Activated T-helper 2 cell treated with anti-CD3 and anti-CD28 coated beads, Interferon-gamma antibody, Interleukin-2, Interleukin-4, amounts not matched to agents 10 μg/mL and 5 μg/mL and 100 μg/mL, durations not matched to agents 14 hours and 24 hours and 36 hours (primary cell): ENCODE data around the gene TAF6L. TPM values are rescaled to one million over a fixed set of nuclear protein-coding genes. Genes with fewer than 3 reads are reported as not detected.
"Not testable (repeated sequence)": the region's sequence is repeated elsewhere in the genome, so short reads cannot be mapped to it uniquely, and the experiment has no call there.

ENCODE experiments used
- DNase-seq: peaks from one replicate; pipeline ENCODE4 v3.0.0; 2021; ENCODE audit warnings: low spot score
- H3K27ac Mint-ChIP-seq: one replicate; pipeline ENCODE4 v1.8.0; 2021; ENCODE audit warnings: mixed read lengths
- H3K27me3 Mint-ChIP-seq: one replicate; pipeline ENCODE4 v1.8.0; 2021; ENCODE audit warnings: low read depth, mixed read lengths
- H3K36me3 Mint-ChIP-seq: one replicate; pipeline ENCODE4 v1.8.0; 2021; ENCODE audit warnings: low read depth, mixed read lengths
- H3K4me1 Mint-ChIP-seq: one replicate; pipeline ENCODE4 v1.8.0; 2021; ENCODE audit warnings: low read depth, mixed read lengths
- H3K4me3 Mint-ChIP-seq: one replicate; pipeline ENCODE4 v1.8.0; 2021; ENCODE audit warnings: low read depth, mild to moderate bottlenecking, moderate library complexity, mixed read lengths
- H3K9me3 Mint-ChIP-seq: one replicate; pipeline ENCODE4 v1.8.0; 2021; ENCODE audit warnings: mixed read lengths
- intact Hi-C: fragments of 100-400 bp; cut with micrococcal nuclease; formaldehyde crosslinking; loops from one replicate; pipeline ENCODE4 v1.15.1; 2023
- total RNA-seq: library from RNA; stranded (reverse); gene quantifications from 2 replicates; pipeline ENCODE4 v1.2.3, GENCODE V29; 2022

TAF6L gene, protein sequence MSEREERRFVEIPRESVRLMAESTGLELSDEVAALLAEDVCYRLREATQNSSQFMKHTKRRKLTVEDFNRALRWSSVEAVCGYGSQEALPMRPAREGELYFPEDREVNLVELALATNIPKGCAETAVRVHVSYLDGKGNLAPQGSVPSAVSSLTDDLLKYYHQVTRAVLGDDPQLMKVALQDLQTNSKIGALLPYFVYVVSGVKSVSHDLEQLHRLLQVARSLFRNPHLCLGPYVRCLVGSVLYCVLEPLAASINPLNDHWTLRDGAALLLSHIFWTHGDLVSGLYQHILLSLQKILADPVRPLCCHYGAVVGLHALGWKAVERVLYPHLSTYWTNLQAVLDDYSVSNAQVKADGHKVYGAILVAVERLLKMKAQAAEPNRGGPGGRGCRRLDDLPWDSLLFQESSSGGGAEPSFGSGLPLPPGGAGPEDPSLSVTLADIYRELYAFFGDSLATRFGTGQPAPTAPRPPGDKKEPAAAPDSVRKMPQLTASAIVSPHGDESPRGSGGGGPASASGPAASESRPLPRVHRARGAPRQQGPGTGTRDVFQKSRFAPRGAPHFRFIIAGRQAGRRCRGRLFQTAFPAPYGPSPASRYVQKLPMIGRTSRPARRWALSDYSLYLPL
- 17.6 and 21.0 TPM in 2 replicates for total RNA-seq

DNA sequence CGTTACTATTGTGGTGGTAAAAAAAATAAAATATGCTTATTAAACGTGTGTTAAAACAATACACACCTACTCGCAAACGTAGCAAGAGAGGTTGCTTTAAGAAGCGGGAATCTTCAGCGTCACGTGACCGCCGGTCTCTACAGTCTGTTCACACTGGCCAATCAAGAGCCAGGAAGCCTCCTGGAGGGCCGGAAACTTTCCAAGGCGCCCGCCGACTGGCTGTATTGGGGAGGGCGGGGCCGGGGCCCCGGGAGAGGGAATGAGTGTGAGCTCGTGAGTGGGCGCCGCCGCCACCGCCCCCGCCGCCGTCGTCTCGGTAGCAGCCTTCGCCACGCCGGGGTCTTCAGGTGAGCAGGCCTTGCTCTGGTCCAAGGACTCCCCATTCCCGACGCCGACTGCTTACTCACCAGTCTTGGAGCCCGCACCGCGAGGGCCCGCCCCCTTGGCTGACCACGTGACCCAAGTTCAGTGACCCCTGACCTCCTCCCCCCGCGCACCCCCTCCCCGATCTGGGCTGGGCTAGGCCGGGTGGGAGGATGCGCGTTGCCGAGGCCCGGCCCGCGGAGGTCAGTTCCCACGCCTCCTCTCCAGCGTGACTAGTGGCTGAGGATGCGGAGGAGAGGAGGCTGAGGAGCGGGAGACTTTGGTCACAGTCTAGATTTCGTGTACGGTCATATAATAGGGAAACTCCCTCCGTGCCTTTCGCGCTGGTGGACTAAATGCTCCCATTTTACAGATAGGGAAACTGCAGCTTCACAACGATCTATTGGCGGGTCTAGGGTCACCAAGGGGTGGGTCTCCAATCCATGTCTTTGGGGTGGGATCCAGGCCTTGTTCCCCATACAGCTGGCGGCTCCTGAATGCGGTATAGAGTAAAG, at the start of gene TAF6L:
Gene TAF6L (plus strand): TSS at position 253 of the 878 bp plus-strand sequence. CDS start 4,388 bp downstream, outside the sequence.
- H3K27me3 Mint-ChIP-seq = no peaks in the 10 kb centered on the region
- no peaks in the 10 kb centered on the region for H3K9me3 Mint-ChIP-seq
- intact Hi-C loops = loop anchor here (1.0 to 5.0 kb wide), 7 partner anchors 10 to 179 kb away; partner anchors contain the start of genes HNRNPUL2, POLR2G, TMEM179B and TUT1
- DNase-seq = peak; percentile 92
- peak within 1 kb of the TSS; percentile 92 for H3K27ac Mint-ChIP-seq
- H3K4me3 Mint-ChIP-seq = peak within 1 kb of the TSS; percentile 88
- peaks cover 13% of the 10 kb centered on the region for H3K4me1 Mint-ChIP-seq
- peaks cover 30% of the 10 kb centered on the region for H3K36me3 Mint-ChIP-seq

DNA sequence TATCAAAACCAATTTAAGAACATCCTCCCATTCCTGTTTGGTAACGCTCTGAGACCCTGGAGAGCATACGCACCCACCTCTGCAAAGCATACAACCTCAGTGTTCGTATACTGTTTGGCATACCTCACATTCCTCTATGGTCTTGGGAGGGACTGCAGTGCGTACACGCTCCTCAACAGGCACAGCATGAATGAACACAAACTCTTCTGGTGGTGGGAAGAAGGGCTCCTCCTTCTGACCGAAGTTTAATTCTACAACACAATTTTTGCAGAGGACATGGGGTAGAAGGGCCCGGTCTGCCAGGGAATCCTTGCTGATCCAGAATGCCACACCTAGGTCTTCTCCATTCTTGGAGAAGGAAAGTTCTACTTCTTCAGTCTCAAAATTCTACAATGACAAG, 49.2 kb upstream of the TAF6L start:
- no peaks in the 10 kb centered on the region for H3K27me3 Mint-ChIP-seq
- DNase-seq = no peak
- peaks cover 53% of the 10 kb centered on the region for H3K4me1 Mint-ChIP-seq
- no peaks in the 10 kb centered on the region for H3K9me3 Mint-ChIP-seq
- intact Hi-C loops = no loop called here
- H3K27ac Mint-ChIP-seq = peak overlapping the region; percentile 52
- no peak overlapping the region for H3K4me3 Mint-ChIP-seq
- H3K36me3 Mint-ChIP-seq = peaks cover 92% of the 10 kb centered on the region

DNA sequence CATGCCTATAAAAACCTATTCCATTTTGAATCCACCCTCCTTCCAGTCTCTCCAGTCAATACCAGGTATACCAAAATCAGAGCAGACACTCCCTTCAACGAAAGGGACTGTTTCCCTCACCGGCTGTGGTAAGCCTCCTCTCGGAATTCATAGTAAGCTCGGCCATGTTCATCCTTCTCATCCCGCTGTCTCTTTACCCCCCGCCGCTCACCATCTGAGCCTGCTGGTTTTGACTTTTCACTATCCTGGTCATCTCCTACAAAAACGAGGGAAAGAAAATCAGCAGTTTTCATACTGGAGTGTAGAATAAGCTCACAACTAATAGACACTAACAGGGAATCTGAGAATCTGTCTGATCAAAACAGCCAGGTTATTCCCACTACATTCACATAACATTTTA, 47.0 kb upstream of the TAF6L start:
- Mint-ChIP-seq H3K36me3 (peaks cover 81% of the 10 kb centered on the region), H3K9me3 (no peaks in the 10 kb centered on the region), H3K4me3 (peak overlapping the region; percentile 99), H3K27me3 (no peaks in the 10 kb centered on the region), H3K27ac (peak overlapping the region; percentile 56), H3K4me1 (peaks cover 45% of the 10 kb centered on the region)
- no peak for DNase-seq
- intact Hi-C loops = no loop called here

DNA sequence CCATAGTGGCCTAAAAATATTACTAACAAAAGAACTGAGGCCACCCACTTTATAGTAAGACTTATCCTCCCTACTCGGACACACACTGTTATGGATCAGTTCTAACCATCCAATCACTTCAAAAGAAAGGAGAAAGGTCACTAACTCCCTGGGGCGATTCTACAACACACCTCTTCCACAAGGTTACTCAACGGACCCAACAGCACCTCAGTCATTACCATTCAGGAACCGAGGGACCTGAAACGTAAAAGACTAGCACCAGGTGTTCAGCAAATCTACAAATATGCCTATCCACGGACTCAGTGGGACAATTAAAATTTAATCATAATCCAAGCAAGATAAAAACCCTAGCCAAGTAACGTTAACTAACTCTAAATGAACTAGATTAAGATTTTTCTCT, 45.5 kb upstream of the TAF6L start:
- Mint-ChIP-seq H3K4me1 (peaks cover 43% of the 10 kb centered on the region), H3K27me3 (no peaks in the 10 kb centered on the region), H3K4me3 (peak overlapping the region; percentile 99), H3K36me3 (peaks cover 75% of the 10 kb centered on the region), H3K27ac (peak overlapping the region; percentile 65), H3K9me3 (no peaks in the 10 kb centered on the region)
- intact Hi-C loops = loop anchor here (2.0 to 5.0 kb wide), 4 partner anchors 53 to 155 kb away; partner anchors contain the start of genes INTS5, LBHD1, MTA2 and SLC3A2
- no peak for DNase-seq

DNA sequence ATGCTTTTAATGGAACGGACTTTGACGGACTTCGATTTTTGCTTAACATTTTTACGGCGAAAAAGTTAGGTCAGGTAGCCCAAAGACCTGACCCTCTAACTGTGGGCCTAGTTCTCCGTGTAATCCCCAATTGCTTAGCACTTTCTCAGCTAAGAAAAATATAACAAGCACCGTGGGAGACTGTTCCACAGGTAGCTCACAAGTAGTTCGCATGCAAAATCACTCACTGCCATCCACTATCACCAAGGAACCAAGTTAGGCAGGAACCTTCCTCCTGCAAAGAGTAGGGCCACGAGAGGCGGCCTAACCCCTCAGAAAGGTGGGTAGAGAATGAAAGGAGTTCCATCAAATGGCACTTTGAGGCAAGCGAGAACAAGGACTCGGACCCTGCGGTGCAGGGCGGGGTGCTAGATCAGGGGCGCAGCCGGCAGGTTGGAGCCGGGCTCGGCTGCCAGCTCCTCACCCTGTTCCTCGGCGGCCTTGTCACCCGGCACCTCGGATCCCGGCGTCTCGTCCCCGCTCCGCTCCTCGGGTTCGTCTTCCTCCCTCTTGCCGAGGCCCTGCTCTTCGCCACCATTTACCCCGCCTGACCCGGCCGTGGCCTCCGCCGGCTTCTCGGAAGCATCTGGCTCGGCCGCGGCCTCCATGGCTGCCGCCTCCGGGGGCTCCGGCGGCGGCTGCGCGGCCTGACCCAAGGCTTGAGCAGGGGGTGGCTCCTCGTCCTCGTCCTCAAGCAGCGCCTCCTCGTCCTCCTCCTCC, 44.9 kb upstream of the TAF6L start:
- Mint-ChIP-seq H3K36me3 (peaks cover 72% of the 10 kb centered on the region), H3K27me3 (no peaks in the 10 kb centered on the region), H3K9me3 (no peaks in the 10 kb centered on the region), H3K27ac (peak overlapping the region; percentile 65), H3K4me3 (peak overlapping the region; percentile 99), H3K4me1 (peaks cover 37% of the 10 kb centered on the region)
- intact Hi-C loops = loop anchor here (2.0 to 5.0 kb wide), 4 partner anchors 54 to 154 kb away; partner anchors contain the start of genes INTS5, LBHD1, MTA2 and SLC3A2
- DNase-seq = no peak

DNA sequence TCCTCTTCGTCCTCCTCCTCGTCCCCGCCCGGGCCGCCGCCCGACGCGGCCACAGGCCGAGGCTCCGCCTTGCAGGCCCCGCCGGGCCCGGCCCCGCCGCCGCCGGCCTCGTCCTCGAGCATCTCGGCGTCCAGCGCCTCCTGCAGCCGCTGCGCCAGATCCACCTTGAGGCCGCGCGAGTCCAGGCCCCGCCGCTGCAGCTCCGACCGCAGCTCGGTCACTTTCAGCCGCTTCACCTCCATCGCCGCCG, 44.4 kb upstream of the TAF6L start:
- intact Hi-C loops = loop anchor here (1.0 to 5.0 kb wide), 9 partner anchors 18 to 154 kb away; partner anchors contain the start of genes INTS5, LBHD1, MTA2 and SLC3A2
- Mint-ChIP-seq H3K9me3 (no peaks in the 10 kb centered on the region), H3K4me3 (peak overlapping the region; percentile 99), H3K27ac (peak overlapping the region; percentile 96), H3K36me3 (peaks cover 70% of the 10 kb centered on the region), H3K4me1 (peaks cover 34% of the 10 kb centered on the region), H3K27me3 (no peaks in the 10 kb centered on the region)
- DNase-seq = no peak

DNA sequence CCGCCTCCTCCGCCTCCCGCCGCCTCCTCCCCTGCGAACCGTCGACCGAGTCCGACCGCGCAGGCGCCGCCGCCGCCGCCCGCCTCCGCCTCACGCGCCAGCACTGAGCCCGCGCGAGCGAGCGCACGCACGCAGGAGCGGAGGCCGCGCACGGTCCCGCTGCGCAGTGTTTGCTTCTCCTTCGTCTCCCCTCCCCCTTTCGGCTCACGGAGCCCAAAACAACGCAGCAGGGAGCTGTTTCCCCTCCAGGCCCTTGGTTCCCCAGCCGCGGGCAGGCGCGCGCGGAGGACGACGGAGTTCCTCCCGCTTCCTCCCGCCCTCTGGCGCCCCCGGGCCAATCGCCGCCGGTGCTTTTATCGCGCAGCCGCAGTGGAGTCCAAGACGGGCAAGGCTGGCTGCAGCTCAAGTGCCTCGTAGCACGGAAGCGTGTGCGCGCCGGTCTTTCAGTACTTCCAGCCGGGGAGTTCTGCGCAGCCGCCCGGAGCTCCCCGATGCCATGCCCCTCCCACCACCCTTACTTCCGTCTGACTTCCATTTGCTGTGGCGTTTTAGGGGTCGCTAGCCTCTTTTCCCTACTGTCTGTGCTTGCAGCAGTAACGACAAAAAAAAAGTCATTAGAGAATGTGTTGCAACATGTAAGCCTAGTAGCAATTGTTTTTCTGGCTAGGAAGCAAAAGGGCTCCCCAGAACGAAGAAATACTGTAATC, 43.9 kb upstream of the TAF6L start, which contains the start of gene HNRNPUL2:
Gene HNRNPUL2 (minus strand): TSS at position 293 of the 707 bp plus-strand sequence. CDS start 301 bp downstream, outside the sequence.
- H3K36me3 Mint-ChIP-seq = peaks cover 65% of the 10 kb centered on the region

DNA sequence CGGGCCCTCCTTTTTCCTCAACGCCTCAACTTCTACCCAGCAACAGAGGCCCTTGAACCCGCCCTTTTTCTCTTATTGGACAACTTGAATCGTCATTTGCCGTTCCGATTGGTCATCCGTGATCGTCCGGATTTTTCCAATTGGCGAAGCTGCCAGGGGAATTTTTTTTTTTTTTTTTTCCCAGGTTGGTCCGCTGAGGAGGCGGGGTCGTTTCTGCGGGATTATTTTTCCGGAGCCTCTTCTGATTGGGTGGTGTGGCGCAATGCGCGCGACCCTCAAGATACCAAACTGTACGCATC, 43.4 kb upstream of the TAF6L start:
- DNase-seq = peak; percentile 85
- Mint-ChIP-seq H3K4me1 (peaks cover 26% of the 10 kb centered on the region), H3K9me3 (no peaks in the 10 kb centered on the region), H3K36me3 (peaks cover 61% of the 10 kb centered on the region), H3K27me3 (no peaks in the 10 kb centered on the region), H3K27ac (peak overlapping the region; percentile 96), H3K4me3 (peak overlapping the region; percentile 99)
- intact Hi-C loops = loop anchor here (1.0 to 5.0 kb wide), 10 partner anchors 19 to 153 kb away; partner anchors contain the start of genes INTS5, LBHD1, MTA2 and SLC3A2

More for the DNA sequence above, 43.9 kb upstream of the TAF6L start, which contains the start of gene HNRNPUL2:
- intact Hi-C loops = loop anchor here (1.0 to 5.0 kb wide), 9 partner anchors 18 to 153 kb away; partner anchors contain the start of genes INTS5, LBHD1, MTA2 and SLC3A2
- peak; percentile 100 for DNase-seq
- H3K4me1 Mint-ChIP-seq = peaks cover 30% of the 10 kb centered on the region
- peak within 1 kb of the TSS; percentile 96 for H3K27ac Mint-ChIP-seq
- H3K27me3 Mint-ChIP-seq = no peaks in the 10 kb centered on the region
- peak within 1 kb of the TSS; percentile 99 for H3K4me3 Mint-ChIP-seq
- no peaks in the 10 kb centered on the region for H3K9me3 Mint-ChIP-seq

DNA sequence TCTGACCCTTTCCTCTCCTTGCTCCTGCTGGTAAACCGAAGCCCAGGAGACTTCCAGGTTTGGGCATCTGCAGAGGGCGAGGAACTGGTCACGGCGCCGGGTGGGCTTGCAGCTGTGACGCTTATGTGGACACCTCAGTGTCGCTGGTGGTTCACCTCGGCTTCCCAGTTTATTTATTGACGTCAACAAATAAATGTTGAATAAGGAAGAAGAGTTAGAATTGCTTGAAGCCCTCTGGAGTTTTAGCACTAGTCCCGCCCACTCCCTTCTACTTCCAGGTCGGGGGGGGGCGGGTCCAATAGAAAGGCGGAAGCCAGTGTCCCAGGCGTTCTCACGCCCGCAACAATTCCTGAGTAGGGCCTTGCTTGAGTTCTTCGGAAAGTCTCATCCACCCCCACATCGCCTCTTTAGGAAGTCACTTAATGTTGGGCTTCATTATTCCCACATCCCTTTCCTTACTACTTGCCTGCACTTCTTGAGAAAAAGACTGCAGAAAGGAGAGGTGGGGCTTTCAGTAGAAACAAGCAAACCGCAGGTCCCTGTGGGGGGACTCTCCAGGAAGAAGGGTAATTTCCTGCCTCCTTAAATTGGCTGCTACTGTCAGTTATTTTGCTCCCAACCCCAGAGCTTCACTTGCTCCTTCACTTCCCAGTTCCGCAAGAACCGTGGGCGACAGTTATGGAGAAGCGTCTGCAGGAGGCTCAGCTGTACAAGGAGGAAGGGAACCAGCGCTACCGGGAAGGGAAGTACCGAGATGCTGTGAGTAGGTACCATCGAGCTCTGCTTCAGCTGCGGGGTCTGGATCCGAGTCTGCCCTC, 42.8 kb upstream of the TAF6L start, which contains the start of gene TTC9C:
Gene TTC9C (plus strand): TSS at position 316 of the 818 bp plus-strand sequence. CDS start 363 bp downstream, at position 679.
- Mint-ChIP-seq H3K36me3 (peaks cover 61% of the 10 kb centered on the region), H3K27me3 (no peaks in the 10 kb centered on the region), H3K9me3 (no peaks in the 10 kb centered on the region), H3K4me3 (peak within 1 kb of the TSS; percentile 99), H3K4me1 (peaks cover 30% of the 10 kb centered on the region), H3K27ac (peak within 1 kb of the TSS; percentile 96)
- peak; percentile 78 for DNase-seq
- intact Hi-C loops = loop anchor here (2.0 to 5.0 kb wide), 3 partner anchors 24 to 126 kb away; partner anchors contain the start of genes INTS5 and MTA2

DNA sequence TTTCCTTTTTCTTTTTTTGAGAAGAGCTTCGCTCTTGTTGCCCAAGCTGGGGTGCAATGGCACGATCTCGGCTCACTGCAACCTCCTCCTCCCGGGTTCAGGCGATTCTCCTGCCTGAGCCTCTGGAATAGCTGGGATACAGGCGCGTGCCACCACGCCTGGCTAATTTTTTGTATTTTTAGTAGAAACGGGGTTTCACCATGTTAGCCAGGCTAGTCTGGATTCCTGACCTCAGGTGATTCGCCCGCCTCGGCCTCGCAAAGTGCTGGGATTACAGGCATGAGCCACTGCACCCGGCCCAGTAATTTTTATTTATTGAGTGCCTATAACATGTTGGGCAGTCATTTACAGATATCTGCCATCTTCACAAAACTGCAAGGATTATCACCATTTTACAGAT, 41.1 kb upstream of the TAF6L start:
- H3K4me1 Mint-ChIP-seq = peaks cover 15% of the 10 kb centered on the region
- intact Hi-C loops, H3K27ac Mint-ChIP-seq, DNase-seq, H3K9me3 Mint-ChIP-seq, H3K27me3 Mint-ChIP-seq: not testable (repeated sequence)
- peaks cover 46% of the 10 kb centered on the region for H3K36me3 Mint-ChIP-seq
- H3K4me3 Mint-ChIP-seq = peak overlapping the region; percentile 76
